H1 (cell line): ENCODE data around the gene PLEKHS1. TPM values are rescaled to one million over a fixed set of nuclear protein-coding genes. Genes with fewer than 3 reads are reported as not detected.

Source experiments
- CTCF ChIA-PET: fragments of 300-600 bp; sonication (Branson Sonifier 250); formaldehyde crosslinking; loops from one replicate; lab custom pipeline; 2021; ENCODE audit not compliant: partially characterized antibody; lab: Charles Lee
- POLR2A ChIA-PET: fragments of 300-600 bp; sonication (Branson Sonifier 250); formaldehyde crosslinking; loops from one replicate; lab custom pipeline; 2021; ENCODE audit warnings: inconsistent platforms; ENCODE audit not compliant: partially characterized antibody; lab: Charles Lee
- DNase-seq, 2 experiments: peaks; one replicate each; pipeline versions ENCODE4 v3.0.0 to v3.0.0-alpha.2; 2010 to 2022; ENCODE audit warnings: low spot score in 2 of 2, low read depth in 1 of 2, mixed read lengths in 1 of 2
- FAIRE-seq: peaks from 2 replicates; lab custom pipeline; 2011; peaks lifted over from hg19 to GRCh38; lab: Jason Lieb, UNC
- H2AFZ ChIP-seq: 2 replicates; pipeline ENCODE4 v1.8.1; 2012; ENCODE audit warnings: low read length, inconsistent platforms
- H2AK5ac ChIP-seq: 2 replicates; pipeline ENCODE4 v1.6.1; 2013; ENCODE audit warnings: low read depth, low read length
- H2BK120ac ChIP-seq: replicated peaks from 2 replicates; pipeline ENCODE3; 2013; ENCODE audit warnings: low read depth, low read length, inconsistent platforms
- H2BK12ac ChIP-seq: 2 replicates; pipeline ENCODE4 v1.6.1; 2013; ENCODE audit warnings: low read depth, low read length
- H2BK15ac ChIP-seq: 2 replicates; pipeline ENCODE4 v1.6.1; 2013; ENCODE audit warnings: low read length
- H2BK20ac ChIP-seq: 2 replicates; pipeline ENCODE4 v1.6.1; 2013; ENCODE audit warnings: low read length
- H2BK5ac ChIP-seq: 2 replicates; pipeline ENCODE4 v1.6.1; 2013; ENCODE audit warnings: low read depth, low read length
- H3K14ac ChIP-seq: 2 replicates; pipeline ENCODE4 v1.6.1; 2013; ENCODE audit warnings: inconsistent platforms; ENCODE audit not compliant: insufficient read length
- H3K18ac ChIP-seq: 2 replicates; pipeline ENCODE4 v1.6.1; 2013; ENCODE audit warnings: low read length; ENCODE audit errors: extremely low read depth
- H3K23ac ChIP-seq: 2 replicates; pipeline ENCODE4 v1.6.1; 2013; ENCODE audit warnings: inconsistent platforms; ENCODE audit not compliant: insufficient read length
- H3K23me2 ChIP-seq: 2 replicates; pipeline ENCODE4 v1.6.1; 2013; ENCODE audit warnings: low read depth, low read length
- H3K27ac ChIP-seq: 2 replicates; pipeline ENCODE4 v1.6.1; 2011; ENCODE audit warnings: low read depth, low read length, inconsistent platforms
- H3K27me3 ChIP-seq, 4 experiments: replicated peaks in 1 of 4; 1 replicate in 1 of 4; 2 replicates in 3 of 4; pipeline versions ENCODE4 v1.6.1 to v1.8.1; 2011 to 2013; ENCODE audit warnings: low read length in 3 of 4, mild to moderate bottlenecking in 3 of 4, inconsistent platforms in 2 of 4, mixed read lengths in 2 of 4, moderate library complexity in 1 of 4; ENCODE audit not compliant: control insufficient read depth in 3 of 4, insufficient read depth in 3 of 4; ENCODE audit errors: extremely low read depth in 1 of 4
- H3K36me3 ChIP-seq, 4 experiments: 2 replicates each; pipeline versions ENCODE4 v1.6.1 to v1.8.1; 2011 to 2013; ENCODE audit warnings: mild to moderate bottlenecking in 4 of 4, low read length in 3 of 4, moderate library complexity in 2 of 4, control low read depth in 1 of 4, inconsistent platforms in 1 of 4; ENCODE audit not compliant: insufficient read depth in 4 of 4, control insufficient read depth in 2 of 4
- H3K4ac ChIP-seq: replicated peaks from 2 replicates; pipeline ENCODE3; 2013; ENCODE audit warnings: low read length, low read depth, mixed read lengths, inconsistent platforms; ENCODE audit not compliant: insufficient read length
- H3K4me1 ChIP-seq, 4 experiments: replicated peaks in 1 of 4; 1 replicate in 1 of 4; 2 replicates in 3 of 4; pipeline versions ENCODE4 v1.6.1 to v1.8.1; 2011 to 2013; ENCODE audit warnings: low read length in 3 of 4, inconsistent platforms in 2 of 4, mixed read lengths in 1 of 4; ENCODE audit not compliant: insufficient read depth in 4 of 4, control insufficient read depth in 3 of 4
- H3K4me2 ChIP-seq, 2 experiments: 2 replicates each; pipeline versions ENCODE4 v1.6.1 to v1.8.1; 2011 to 2013; ENCODE audit warnings: low read depth in 2 of 2, low read length in 2 of 2, control low read depth in 1 of 2, inconsistent platforms in 1 of 2, mild to moderate bottlenecking in 1 of 2; ENCODE audit not compliant: insufficient read depth in 1 of 2
- H3K4me3 ChIP-seq, 4 experiments: fragments of 200-600, 300-600 bp in 1 of 4; sonication (generic), shearing (Covaris generic), sonication (Bioruptor Twin) in 1 of 4; 2 replicates each; pipeline versions ENCODE4 v1.5.1 to v1.8.1; 2011 to 2016; ENCODE audit warnings: low read length in 4 of 4, low read depth in 3 of 4, control low read depth in 2 of 4, inconsistent platforms in 2 of 4, mild to moderate bottlenecking in 2 of 4, mixed read lengths in 1 of 4, moderate library complexity in 1 of 4; ENCODE audit not compliant: insufficient read depth in 2 of 4; ENCODE audit errors: extremely low read depth in 1 of 4
- H3K56ac ChIP-seq: replicated peaks from 2 replicates; pipeline ENCODE3; 2013; ENCODE audit warnings: low read depth, mild to moderate bottlenecking, mixed read lengths, low read length, inconsistent platforms; ENCODE audit not compliant: insufficient read length
- H3K79me1 ChIP-seq: 2 replicates; pipeline ENCODE4 v1.6.1; 2013; ENCODE audit warnings: low read depth, low read length, control low read depth
- H3K79me2 ChIP-seq, 2 experiments: 2 replicates each; pipeline versions ENCODE4 v1.6.1 to v1.8.1; 2012 to 2013; ENCODE audit warnings: low read length in 2 of 2, mild to moderate bottlenecking in 2 of 2, inconsistent platforms in 1 of 2; ENCODE audit not compliant: insufficient read depth in 2 of 2, control insufficient read depth in 1 of 2
- H3K9ac ChIP-seq, 4 experiments: replicated peaks in 1 of 4; 1 replicate in 1 of 4; 2 replicates in 3 of 4; pipeline versions ENCODE4 v1.6.1 to v1.8.1; 2011 to 2013; ENCODE audit warnings: low read depth in 3 of 4, low read length in 3 of 4, control low read depth in 2 of 4, mild to moderate bottlenecking in 2 of 4, moderate library complexity in 2 of 4, inconsistent platforms in 1 of 4; ENCODE audit errors: extremely low read depth in 1 of 4
- H3K9me3 ChIP-seq, 2 experiments: 2 replicates each; pipeline versions ENCODE4 v1.6.1 to v1.8.1; 2012 to 2013; ENCODE audit warnings: mild to moderate bottlenecking in 2 of 2, moderate library complexity in 2 of 2, control low read depth in 1 of 2, inconsistent platforms in 1 of 2, low read depth in 1 of 2, low read length in 1 of 2, mixed read lengths in 1 of 2; ENCODE audit not compliant: insufficient read depth in 2 of 2
- H4K20me1 ChIP-seq, 2 experiments: replicated peaks in 1 of 2; 2 replicates each; pipeline versions ENCODE3 to v1.8.1; 2011 to 2013; ENCODE audit warnings: inconsistent platforms in 2 of 2, low read length in 2 of 2, mild to moderate bottlenecking in 1 of 2; ENCODE audit not compliant: insufficient read depth in 2 of 2, control insufficient read depth in 1 of 2
- H4K5ac ChIP-seq: 2 replicates; pipeline ENCODE4 v1.6.1; 2013; ENCODE audit warnings: low read length, low read depth, mixed read lengths, inconsistent platforms; ENCODE audit not compliant: insufficient read length
- H4K8ac ChIP-seq: 2 replicates; pipeline ENCODE4 v1.8.0; 2013; ENCODE audit warnings: mild to moderate bottlenecking, moderate library complexity, low read length, inconsistent platforms; ENCODE audit not compliant: insufficient read depth; ENCODE audit errors: extremely low read depth
- H4K91ac ChIP-seq: replicated peaks from 2 replicates; pipeline ENCODE3; 2013; ENCODE audit warnings: low read length, mixed read lengths, inconsistent platforms; ENCODE audit not compliant: insufficient read length
- ATF3 ChIP-seq: IDR thresholded peaks from 2 replicates; pipeline ENCODE4 v1.6.1; 2011; ENCODE audit warnings: low read depth, mild to moderate bottlenecking, low read length; ENCODE audit not compliant: insufficient read depth
- CBX8 ChIP-seq: fragments of 300-800, 300-1000 bp; sonication (generic); IDR thresholded peaks from 2 replicates; pipeline ENCODE4 v1.7.1; 2016; ENCODE audit warnings: low read depth, low read length, borderline replicate concordance
- CTBP2 ChIP-seq: IDR thresholded peaks from 2 replicates; pipeline ENCODE4 v1.7.0; 2011; ENCODE audit warnings: borderline replicate concordance, mild to moderate bottlenecking, moderate library complexity, mixed read lengths, low read length; ENCODE audit not compliant: insufficient read depth, insufficient read length
- EGR1 ChIP-seq: IDR thresholded peaks from 2 replicates; pipeline ENCODE4 v1.6.1; 2011; ENCODE audit warnings: low read depth, low read length, borderline replicate concordance
- EP300 ChIP-seq, 2 experiments: IDR thresholded peaks; 1 replicate in 1 of 2; 2 replicates in 1 of 2; pipeline ENCODE4 v1.6.1; 2011 to 2012; ENCODE audit warnings: low read depth in 2 of 2, low read length in 2 of 2, mild to moderate bottlenecking in 2 of 2, borderline replicate concordance in 1 of 2, inconsistent platforms in 1 of 2, moderate library complexity in 1 of 2
- FOSL1 ChIP-seq: IDR thresholded peaks from 2 replicates; pipeline ENCODE4 v1.6.1; 2011; ENCODE audit warnings: mild to moderate bottlenecking, low read depth, low read length, moderate library complexity; ENCODE audit not compliant: insufficient read depth
- KDM1A ChIP-seq: fragments of 200-600, 300-600 bp; sonication (generic); IDR thresholded peaks from 2 replicates; pipeline ENCODE4 v1.7.1; 2016; ENCODE audit warnings: mild to moderate bottlenecking, low read length, borderline replicate concordance
- RAD21 ChIP-seq, 2 experiments: IDR thresholded peaks in 1 of 2; conservative IDR thresholded peaks in 1 of 2; 2 replicates each; pipeline ENCODE4 v1.6.1; 2011; ENCODE audit warnings: low read depth in 2 of 2, low read length in 2 of 2, improper control_type of control experiment in 1 of 2, inconsistent platforms in 1 of 2, mild to moderate bottlenecking in 1 of 2, moderate library complexity in 1 of 2
- SAP30 ChIP-seq: fragments of 300-600 bp; sonication (generic); IDR thresholded peaks from 2 replicates; pipeline ENCODE4 v1.7.1; 2012; ENCODE audit warnings: low read length, moderate library complexity, mild to moderate bottlenecking, inconsistent platforms; ENCODE audit not compliant: insufficient read depth, insufficient replicate concordance
- SIN3A ChIP-seq, 2 experiments: IDR thresholded peaks in 1 of 2; conservative IDR thresholded peaks in 1 of 2; 2 replicates each; pipeline ENCODE4 v1.6.1; 2011 to 2012; ENCODE audit warnings: low read length in 2 of 2, improper control_type of control experiment in 1 of 2, low read depth in 1 of 2, mild to moderate bottlenecking in 1 of 2
- WGBS, 2 experiments: shearing (Covaris generic) in 1 of 2; methylation state at CpG; one replicate each; pipeline versions ENCODE4 v1.1.6 to v1.1.7; 2013 to 2015; ENCODE audit warnings: low lambda C conversion rate in 2 of 2, mixed read lengths in 2 of 2, inconsistent platforms in 1 of 2, low coverage in 1 of 2, missing lambda C conversion rate in 1 of 2; ENCODE audit not compliant: insufficient replicate concordance in 2 of 2, insufficient coverage in 1 of 2, insufficient read length in 1 of 2; ENCODE audit errors: extremely low coverage in 1 of 2, missing lambda C conversion rate in 1 of 2; 5-methylcytosine and 5-hydroxymethylcytosine counted together
- polyA plus RNA-seq, 7 experiments: library from polyadenylated mRNA; depleted of rRNA in 3 of 7; stranded (reverse) in 5 of 7; unstranded in 2 of 7; fragments of >200 nt in 5 of 7; fragments of 200-250 nt in 2 of 7; gene quantifications; 1 replicate in 5 of 7; 2 replicates in 1 of 7; 4 replicates in 1 of 7; pipeline versions ENCODE4 v1.2.1 to v1.2.3, GENCODE V29; 2011 to 2013; ENCODE audit warnings: missing spikeins in 2 of 7, mixed read lengths in 2 of 7
- total RNA-seq: library from RNA; stranded (reverse); fragmentation: NEBNext Ultra II Directional; extraction: Animal tissue kit (Norgen Biotek cat#: 25700); gene quantifications from 2 replicates; pipeline ENCODE4 v1.2.1, GENCODE V29; 2021

The PLEKHS1 gene
- total and polyA plus RNA-seq, 2 of the 8 experiments (the other 6 are each of a cell fraction or from before 2014, with no cell fraction given): not detected

GRCh38 chr10:113706623-113707022 is 44.9 kb upstream of the PLEKHS1 start:
- Histone ChIP-seq H3K27me3 (no peaks in the 10 kb centered on the region), H3K56ac (no peak overlapping the region), H3K14ac (no peak overlapping the region), H4K91ac (no peak overlapping the region), H3K23me2 (no peaks in the 10 kb centered on the region), H2BK12ac (no peak overlapping the region), H4K5ac (no peak overlapping the region), H3K18ac (no peak overlapping the region), H4K8ac (no peak overlapping the region), H3K4me1 (peaks cover 3 to 16% (median 9%) of the 10 kb centered on the region in 4 experiments; a peak in 6 of 7 replicates), H3K27ac (no peak overlapping the region), H3K4me3 (no peak overlapping the region), H2BK15ac (no peak overlapping the region), H2BK120ac (no peak overlapping the region), H2BK20ac (no peak overlapping the region), H3K36me3 (no peaks in the 10 kb centered on the region), H3K9ac (no peak overlapping the region), H3K23ac (no peak overlapping the region), H3K4me2 (no peak overlapping the region), H3K79me2 (no peaks in the 10 kb centered on the region), H4K20me1 (no peaks in the 10 kb centered on the region), H2AFZ (no peak overlapping the region), H3K4ac (no peak overlapping the region), H2BK5ac (no peak overlapping the region), H3K9me3 (no peaks in the 10 kb centered on the region), H2AK5ac (no peak overlapping the region), H3K79me1 (no peaks in the 10 kb centered on the region)
- WGBS, 2 experiments: 78% methylated on average over 5 of the region's 5 CpGs; no CpG with 5 or more reads in 1 of the 2 experiments
- DNase-seq (no peak), FAIRE-seq (no peak)
- CTCF ChIA-PET: interaction anchor here (1.5 to 4.4 kb wide), 5 partner anchors 11 to 72 kb away, joined by 4 to 29 read pairs (median 8); no protein-coding TSS in a partner anchor
- POLR2A ChIA-PET: no interaction called here
- TF ChIP-seq RAD21 (IDR thresholded peaks at IDR 0.05 in 1 of 2, conservative IDR thresholded peaks at IDR 0.05 in 1 of 2; ENCODE audit: low read depth in 2 of 2, low read length in 2 of 2): no peak
- TF ChIP-seq EP300 (IDR thresholded peaks at IDR 0.05; ENCODE audit: borderline replicate concordance in 1 of 2, low read depth in 2 of 2, low read length in 2 of 2): no peak
- TF ChIP-seq SIN3A (conservative IDR thresholded peaks at IDR 0.05 in 1 of 2, IDR thresholded peaks at IDR 0.05 in 1 of 2; ENCODE audit: low read depth in 1 of 2, low read length in 2 of 2): no peak
- no peak for TF ChIP-seq CBX8
- TF ChIP-seq CTBP2: no peak
- no peak for TF ChIP-seq FOSL1
- no peak for TF ChIP-seq SAP30
- TF ChIP-seq KDM1A: no peak
- TF ChIP-seq EGR1: no peak
- TF ChIP-seq ATF3: no peak
